DMS 273 (cell line): ENCODE data around the gene AFAP1L2.
A peak's percentile ranks its signal among the peaks of the same experiment; 100 is the strongest.

ENCODE experiments used
- DNase-seq: peaks from one replicate; lab custom pipeline; 2025; ENCODE audit not compliant: unreplicated experiment; lab: John Stamatoyannopoulos, UW

The AFAP1L2 gene, protein sequence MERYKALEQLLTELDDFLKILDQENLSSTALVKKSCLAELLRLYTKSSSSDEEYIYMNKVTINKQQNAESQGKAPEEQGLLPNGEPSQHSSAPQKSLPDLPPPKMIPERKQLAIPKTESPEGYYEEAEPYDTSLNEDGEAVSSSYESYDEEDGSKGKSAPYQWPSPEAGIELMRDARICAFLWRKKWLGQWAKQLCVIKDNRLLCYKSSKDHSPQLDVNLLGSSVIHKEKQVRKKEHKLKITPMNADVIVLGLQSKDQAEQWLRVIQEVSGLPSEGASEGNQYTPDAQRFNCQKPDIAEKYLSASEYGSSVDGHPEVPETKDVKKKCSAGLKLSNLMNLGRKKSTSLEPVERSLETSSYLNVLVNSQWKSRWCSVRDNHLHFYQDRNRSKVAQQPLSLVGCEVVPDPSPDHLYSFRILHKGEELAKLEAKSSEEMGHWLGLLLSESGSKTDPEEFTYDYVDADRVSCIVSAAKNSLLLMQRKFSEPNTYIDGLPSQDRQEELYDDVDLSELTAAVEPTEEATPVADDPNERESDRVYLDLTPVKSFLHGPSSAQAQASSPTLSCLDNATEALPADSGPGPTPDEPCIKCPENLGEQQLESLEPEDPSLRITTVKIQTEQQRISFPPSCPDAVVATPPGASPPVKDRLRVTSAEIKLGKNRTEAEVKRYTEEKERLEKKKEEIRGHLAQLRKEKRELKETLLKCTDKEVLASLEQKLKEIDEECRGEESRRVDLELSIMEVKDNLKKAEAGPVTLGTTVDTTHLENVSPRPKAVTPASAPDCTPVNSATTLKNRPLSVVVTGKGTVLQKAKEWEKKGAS

DNA sequence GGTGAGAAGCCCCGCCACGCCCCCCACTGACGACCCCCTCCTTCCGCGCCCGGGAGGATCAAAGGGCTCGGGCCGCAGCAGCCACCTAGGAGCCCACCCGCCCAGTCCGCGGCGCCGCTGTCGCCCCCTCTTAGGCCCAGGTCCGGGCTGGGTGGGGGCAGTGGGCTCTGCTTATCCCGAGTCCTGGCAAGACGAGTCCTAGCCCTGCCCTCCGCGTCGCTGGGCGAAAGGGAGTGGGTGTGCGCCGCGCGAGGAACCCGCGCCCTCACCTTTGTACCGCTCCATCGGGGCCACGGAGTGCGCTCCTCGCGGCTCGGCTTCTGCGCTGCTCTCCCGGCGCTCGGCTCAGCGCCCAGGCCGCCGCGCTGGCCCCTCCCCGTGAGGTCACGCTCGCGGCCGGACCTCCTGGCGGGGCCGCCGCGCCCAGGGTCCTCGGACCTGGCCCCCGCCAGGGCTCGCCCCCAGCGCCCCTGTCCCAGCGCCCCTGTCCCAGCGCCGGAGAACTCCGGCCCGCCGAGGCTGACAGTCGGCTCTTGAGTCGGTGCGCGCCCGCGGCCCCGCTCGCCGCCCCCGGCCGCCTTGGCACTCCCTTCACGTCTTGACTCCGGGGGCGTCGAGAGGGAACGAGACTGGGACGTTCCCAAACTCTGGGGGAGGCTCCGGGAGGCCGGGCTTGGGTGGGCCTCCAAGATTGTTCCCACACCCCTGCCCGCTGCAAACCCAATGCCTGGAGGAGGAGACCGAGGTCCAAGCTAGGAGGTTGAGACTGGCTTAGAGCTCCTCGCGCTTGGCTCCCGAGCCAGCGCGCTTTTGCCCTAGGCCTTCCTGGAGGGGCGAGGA is at the start of gene AFAP1L2:
AFAP1L2 (minus strand) TSS at position 332 of the 840 bp plus-strand sequence; CDS start at position 285, 47 bp downstream.
- peak; percentile 64 for DNase-seq

DNA sequence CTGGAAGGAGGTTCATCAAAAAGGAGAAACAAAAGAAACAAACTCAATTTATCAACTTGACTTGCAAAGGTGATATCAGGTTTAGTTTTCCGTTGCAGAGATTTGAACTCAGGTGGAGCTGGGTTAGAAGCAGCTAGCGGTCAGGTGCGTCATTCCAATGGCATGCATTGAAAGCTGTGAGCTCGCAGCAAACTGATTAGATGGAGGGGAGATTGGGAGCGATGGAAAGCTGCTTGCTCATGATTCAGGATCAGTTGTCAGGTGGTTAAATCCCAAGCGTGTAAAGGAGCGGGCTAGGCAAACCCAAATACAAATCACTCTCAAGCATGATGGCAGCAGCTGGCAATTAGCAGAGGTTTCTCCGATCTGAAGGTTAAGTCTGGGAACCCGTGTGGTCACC is 49.3 kb upstream of the AFAP1L2 start:
- no peak for DNase-seq

DNA sequence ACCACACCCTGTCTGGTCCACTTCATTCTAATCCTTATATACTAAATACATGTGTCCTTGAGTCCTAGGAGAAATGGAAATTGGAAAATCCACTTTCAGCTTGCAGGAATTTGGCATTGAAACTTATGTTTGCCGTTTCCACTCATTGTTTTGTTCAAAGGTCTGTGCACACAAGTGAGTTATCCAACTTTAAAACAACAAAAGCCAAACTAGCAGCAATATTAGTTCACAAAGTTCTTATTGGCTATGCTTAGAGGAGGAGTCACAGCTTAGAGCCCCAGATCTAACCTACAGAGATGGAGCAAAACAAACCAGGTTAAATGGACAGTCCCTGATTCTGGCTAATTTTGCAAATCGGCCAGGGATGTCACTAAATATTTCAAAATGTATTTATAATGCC is 44.6 kb upstream of the AFAP1L2 start:
- DNase-seq: no peak

DNA sequence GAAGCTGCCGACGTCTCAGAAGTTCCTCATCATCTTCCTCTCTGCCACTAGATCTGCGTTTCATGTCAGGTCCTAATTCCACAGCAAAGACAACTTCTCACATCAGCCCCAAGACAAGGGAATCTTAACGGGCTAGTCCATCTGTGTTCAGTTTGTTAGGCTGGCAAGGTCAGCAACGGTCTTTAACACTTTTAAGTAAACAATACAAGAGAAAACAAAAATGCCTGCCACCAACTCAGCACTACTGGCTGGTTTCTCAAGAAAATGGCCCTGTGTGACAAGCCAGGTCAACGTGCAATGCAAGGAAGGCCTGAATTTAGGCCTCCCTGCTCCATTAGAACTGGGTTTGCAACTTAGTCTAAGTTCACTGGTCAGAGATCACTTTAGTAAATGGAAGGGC is 41.0 kb upstream of the AFAP1L2 start:
- no peak for DNase-seq

DNA sequence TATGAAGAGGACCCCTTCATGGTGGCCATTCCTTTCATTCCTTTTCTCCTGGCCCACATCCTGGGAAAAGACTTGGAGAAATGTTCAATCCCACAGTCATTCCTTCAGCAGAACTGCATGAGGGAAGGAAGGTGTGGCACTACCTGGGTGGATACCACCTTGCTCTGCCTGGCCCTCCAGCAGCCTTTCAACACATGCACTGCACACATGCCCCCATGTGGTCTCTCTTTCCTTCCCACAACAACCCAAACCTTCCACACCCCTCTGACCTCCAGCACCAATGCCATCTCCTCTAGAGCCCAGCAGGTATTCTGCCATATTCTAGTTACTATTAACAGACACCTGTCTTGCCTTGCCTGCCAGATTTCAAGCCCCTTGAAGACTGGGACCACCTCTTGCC is 40.5 kb upstream of the AFAP1L2 start:
- no peak for DNase-seq

DNA sequence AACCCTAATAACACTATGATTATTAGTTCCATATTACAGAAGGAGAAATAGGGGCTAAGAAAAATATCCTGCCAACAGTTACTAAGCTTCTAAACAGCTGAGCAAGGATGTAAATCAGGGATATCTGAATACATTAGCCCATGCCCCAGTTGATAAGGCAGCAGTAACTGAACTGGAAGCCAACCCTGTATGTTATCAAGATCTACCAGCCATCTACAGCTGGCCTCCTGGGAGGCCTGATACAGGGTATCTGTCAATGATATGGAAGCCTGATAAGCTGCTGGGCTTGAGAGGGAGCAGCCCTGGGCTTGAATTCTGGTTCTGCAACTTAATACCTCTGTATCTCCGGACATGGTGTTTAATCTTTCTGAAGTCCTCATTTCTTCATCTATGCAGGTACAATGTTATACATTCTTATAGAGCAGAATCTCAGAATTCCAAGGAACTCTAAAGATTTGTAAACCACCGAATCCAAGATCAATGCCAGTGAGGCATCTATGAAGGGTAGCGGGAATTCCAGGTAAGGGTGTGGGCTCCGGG is 37.9 kb upstream of the AFAP1L2 start:
- DNase-seq: no peak

DNA sequence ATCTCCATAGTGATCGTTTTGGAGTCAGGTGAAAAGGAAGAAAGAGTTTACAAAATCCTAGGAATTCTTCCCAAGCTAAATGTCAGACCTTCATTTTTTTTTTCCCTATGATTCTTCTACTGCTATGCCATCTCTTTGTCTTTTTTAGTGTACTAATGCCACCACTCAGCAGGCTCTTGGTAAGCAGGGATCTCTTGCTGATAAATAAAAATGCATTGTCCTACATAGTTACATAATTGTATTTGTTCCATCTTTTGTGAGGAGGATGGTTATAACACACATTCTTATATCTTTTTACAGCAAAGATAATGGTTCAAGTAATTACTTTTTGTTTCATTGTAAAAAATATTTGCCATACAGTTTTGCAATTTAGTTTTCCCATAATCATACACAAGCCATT is 36.8 kb upstream of the AFAP1L2 start:
- DNase-seq: no peak

DNA sequence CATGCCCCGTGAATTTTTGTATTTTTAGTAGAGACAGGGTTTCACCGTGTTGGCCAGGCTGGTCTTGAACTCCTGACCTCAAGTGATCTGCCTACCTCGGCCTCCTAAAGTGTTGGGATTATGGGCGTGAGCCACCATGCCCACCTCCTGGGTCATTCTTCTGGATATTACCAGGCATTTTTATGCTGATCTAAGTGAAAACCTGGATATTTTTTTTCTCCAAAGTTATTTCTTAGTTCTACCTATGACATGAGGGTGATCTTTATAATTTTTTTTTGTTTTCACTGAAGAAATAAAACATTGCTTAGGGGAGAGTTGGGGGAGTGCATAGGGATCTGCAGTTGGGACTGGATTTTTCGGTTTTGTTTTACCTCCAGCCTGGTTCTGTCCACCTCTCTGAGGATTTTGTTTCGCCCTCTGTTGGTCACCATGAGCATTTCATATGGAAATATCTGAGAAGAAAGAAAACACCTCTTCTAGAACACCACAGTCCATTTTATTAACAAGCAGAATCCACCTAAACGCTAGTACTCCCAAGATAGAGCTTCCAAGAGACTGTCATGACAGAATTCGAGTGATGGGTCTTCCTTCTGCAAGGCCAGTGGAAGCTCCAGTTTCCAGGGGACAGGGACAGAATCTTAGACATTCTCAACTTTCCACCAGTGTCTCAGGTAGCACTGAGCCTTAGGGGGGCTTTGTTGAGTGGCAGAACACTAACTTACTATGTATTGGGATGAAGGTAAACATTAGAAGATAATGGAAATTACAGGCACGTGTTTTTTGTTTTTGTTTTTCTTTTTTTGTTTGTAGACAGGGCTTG is 33.4 kb upstream of the AFAP1L2 start:
- DNase-seq: peak; percentile 22

DNA sequence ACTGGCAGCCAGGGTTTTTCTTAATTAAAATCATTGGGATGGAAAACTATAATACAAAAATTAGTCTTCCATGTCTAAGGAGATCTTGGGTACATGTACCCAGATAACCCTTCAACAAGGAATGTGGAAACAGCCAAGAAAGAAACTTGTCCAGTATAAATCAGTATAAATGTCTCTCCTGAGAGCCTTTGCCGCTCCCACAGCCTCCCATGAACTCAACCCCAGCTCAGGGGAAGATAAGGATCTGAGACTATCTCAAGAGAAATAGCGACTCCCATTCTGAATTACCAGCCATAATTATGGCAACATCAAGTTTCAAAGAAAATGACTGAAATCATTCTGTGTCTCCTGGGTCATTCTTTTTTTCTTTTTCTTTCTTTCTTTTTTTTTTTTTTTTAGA is 32.6 kb upstream of the AFAP1L2 start:
- no peak for DNase-seq

DNA sequence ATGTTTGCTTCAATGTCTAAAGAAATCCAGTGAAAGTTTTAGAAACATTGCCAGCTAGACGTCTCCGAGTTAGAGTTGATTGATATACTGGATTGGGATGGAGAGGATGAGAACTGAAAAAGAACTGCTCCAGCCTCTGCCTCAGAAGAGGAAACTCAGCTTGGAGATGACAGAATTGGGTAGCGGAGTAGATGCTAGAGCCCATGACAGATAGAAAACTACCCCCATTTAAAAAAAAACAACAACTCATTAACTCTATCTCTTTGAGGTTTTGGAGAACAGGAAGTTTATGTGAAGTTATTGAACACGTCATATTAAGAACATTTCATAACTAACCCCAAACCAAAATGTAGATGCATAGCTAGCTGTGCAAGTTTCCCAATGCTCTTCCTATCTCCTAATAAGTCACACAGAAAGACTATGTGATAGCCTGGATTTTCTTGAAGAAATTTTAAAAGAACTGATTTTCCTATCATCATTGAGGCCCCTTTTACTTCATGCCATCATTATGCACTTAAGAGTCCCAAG is 28.3 kb upstream of the AFAP1L2 start:
- DNase-seq: no peak

DNA sequence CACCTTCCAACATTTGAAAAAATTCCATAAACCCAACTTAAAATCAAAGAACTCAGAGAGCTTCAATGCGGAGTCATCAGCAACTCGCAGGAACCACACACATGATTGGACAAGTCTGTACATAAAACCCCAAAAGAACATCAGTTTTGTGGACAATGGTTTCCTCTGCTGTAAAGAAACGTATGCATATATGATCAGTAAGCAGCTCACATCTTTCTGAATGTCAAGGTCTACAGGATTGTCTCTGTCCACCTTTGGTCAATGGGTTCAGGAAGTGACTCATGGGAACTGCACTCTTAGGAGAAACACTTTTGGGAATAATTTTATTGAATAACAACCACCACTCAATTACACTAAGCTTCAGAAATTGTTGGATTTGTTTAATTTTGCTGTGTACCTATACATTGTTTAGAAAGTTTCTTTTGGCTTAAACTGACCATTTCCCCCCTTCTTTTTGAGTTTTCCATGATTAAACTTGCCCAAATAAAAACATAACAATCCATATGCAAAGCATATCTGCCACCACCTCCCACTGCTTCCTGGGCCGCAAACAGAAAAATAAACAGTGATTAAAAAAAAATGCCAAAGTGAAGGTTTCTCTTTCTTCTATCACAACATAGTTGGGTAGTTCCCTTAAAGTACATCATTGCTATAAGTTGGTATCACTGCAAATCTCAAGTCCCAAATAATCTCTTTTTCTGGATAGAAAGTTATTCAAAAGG is 27.3 kb upstream of the AFAP1L2 start:
- no peak for DNase-seq

DNA sequence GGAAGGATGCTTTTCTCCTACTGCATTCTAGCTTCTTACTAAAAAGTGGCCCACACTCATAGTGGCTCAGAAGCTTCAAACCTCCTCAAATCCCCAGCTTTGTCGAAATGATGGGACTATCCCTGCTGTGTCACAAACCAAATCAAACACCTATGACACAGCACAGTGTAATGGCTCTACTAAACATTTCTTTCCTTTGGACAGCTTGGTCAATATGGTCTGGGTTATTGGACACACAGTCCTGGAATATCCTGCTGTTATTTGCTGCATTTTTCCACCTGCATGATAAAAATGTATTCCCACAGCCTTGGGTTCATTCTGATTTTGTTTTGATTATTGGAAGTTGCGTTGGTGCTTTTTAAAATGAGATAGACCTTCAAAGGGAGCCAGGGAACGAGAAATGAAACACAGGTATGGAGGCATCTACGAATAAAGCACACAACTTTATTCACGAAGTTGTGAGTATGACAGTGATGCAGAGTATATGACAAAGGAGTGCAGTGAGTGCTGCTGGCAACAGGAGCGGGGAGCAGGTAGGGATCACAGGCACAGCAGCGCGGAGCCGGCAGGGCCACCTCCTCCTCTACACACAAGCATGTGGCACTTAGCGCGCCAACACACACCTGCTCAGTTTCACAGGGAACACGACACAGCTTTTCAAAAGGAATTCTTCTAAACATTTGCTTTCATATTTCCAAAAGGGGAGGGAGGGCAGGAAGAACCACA is 26.5 kb upstream of the AFAP1L2 start:
- no peak for DNase-seq

DNA sequence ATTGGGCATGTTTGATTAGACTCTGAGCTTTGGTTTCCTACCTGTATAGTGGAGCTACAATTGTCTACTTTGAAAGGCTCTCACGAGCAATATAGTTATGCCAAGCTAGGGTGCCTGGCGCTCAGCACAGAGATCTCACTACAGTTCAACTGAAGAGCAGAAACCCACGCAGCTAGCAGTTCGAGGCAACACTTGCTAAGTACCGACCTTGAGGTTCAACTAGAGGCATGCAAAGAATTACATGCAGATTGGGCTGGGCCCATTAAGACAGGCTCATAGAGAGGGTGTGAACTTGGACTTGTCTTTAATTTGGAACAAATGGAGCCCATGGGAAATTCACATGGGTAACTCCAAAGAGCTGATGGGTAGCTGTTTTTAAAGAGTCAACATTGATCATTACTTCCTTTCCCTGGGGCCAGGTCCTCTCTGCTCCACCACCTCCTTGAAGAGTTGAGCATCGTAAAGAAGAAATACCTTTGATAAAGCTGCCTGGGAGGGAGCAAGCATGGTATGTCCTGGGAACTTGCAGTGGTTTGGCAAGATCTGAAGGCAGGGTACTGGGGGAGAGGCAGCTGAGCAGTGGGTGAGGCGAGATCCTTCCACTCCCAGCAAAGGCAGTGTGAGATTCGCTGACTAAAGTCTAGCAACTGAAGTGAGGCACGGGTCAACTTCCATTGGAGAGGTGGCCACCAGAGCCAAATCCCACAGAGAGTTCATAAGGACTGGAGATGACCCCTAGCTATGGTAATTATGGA is 25.5 kb upstream of the AFAP1L2 start:
- DNase-seq: no peak

DNA sequence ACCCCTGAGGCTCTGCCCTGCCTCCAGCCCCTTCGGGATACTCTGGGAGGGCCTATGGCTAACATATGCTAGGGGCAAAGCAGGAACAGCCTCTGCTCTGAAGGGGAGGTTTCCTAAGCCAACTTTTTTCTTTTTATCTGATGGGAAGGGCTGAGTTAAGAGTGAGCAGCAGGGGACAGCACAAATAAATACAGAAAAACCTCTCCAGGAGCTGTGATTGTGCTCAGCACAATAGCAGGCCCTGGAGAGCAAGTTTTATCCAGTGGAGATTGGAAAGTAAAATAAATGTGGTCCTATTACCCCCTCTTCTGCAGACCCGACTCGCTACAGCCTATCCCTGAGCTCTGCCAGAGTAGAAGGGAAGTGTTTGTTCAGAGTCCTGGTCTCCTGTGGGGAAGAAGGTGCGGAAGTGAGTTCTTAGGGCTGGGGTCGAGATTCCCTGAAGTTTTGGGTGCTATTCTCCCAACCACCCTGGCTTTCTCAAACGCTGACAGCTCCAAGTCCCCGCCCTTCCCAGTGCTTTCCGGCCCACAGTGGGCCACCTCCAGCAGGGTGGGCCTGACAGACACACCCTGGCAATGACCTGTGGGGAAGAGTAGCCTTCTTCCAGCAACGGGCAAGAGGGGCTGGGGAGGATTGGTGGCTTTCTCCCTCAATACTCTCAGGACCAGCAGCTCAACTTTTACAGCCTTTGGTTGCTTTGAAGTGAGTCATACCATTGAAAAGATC is 23.0 kb upstream of the AFAP1L2 start:
- no peak for DNase-seq

DNA sequence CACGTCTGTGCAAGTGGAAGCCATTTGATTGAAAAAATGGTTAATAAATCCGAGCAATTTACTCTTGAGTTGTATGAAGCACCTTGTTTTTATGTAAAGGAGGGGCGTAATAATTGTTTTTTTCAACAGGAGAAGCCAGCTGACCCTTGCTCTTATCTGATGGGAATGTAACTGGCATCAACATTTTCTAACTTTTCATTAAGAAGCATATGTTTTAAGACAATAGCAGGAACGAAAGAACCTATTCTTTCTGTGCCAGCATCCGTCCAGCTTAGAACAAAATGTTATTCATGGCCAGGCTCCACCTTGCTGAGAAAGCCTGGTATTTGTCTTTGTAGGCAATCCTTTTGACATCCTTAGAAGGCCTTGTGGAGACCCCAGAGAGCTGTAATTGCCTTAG is 22.2 kb upstream of the AFAP1L2 start:
- no peak for DNase-seq

DNA sequence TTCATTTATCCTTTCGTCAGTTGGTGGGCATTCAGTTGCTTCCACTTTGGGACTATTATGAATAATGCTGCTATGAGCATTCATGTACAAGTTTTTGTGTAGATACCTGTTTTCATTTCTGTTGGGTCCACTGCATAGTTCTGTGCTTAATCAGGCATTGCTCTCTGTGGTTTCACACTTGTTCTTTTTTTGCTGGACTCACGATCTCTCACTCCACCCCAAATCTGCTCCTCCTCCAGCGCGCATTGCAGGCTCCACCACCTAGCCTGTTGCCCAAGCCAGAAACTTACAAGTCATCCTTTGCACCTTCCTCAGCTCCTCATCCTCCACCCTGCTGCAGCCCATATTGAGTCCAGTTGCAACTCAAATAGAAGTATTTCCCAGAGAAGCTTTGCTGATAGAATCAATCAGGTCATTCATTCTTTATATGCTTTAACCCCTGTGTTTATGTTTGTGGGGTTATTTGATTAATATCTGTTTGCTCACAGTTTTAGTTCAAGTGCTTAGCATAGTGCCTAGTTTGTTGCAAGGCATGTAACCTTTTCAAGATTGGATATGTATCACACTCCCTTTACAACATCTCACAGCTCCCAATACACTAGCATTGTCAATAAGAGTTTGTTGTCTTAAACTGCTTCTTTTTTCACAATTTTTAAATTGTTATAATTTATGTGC is 16.6 kb upstream of the AFAP1L2 start:
- no peak for DNase-seq

DNA sequence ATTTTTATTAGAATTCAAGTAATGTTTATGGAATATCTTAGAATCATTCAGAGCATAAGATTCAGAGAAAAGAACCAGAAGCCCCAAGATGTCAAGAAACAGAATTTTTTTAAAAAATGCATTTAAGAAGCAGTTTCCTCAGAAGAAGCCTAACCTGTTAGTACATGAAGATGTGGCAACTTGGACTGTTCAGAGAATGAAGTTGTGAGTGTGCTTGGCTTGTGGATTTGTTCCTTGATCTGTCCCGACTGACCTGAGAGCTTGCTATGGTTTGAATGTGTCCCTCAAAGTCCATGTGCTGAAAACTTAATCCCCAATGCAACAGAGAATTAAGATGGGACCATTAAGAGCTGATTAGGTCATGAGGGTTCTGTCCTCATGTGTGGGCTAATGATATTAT is 13.8 kb upstream of the AFAP1L2 start:
- no peak for DNase-seq
